OCI-LY7 (cell line): Measurements from ENCODE around the gene ITGB4. TPM values are rescaled to one million over a fixed set of nuclear protein-coding genes. Genes with fewer than 3 reads are reported as not detected.

ENCODE experiments used
- microRNA-seq: library from miRNA; unstranded; fragments of <30 nt; microRNA quantifications from one replicate; pipeline ENCODE4 v1.2.0, GENCODE V29; 2022; ENCODE audit warnings: borderline replicate concordance
- total RNA-seq, 2 experiments: library from RNA; depleted of rRNA in 1 of 2; stranded (reverse); fragments of >200 nt in 1 of 2; shearing (Covaris generic) in 1 of 2; gene quantifications; 2 replicates each; pipeline ENCODE4 v1.2.3, GENCODE V29; 2014 to 2022

Gene ITGB4
- total RNA-seq, 2 experiments from 2014 or later = 0.66 to 3.9 TPM

Small RNA genes within 50 kb of the gene (microRNA-seq; reads per million reads assigned to microRNA genes)
- gene MIR4738 = not detected

Other genes with a start within 250 kb of the ITGB4 start
- not detected in 2 replicates for gene CASKIN2, start 205.9 kb upstream of the ITGB4 start, total RNA-seq (2014; rRNA removed; shearing (Covaris generic))
- 0.24 and 1.0 TPM in 2 replicates for gene CASKIN2, start 205.9 kb upstream of the ITGB4 start, total RNA-seq (2022)
- 45.4 and 57.4 TPM in 2 replicates for gene TSEN54, start 204.9 kb upstream of the ITGB4 start, total RNA-seq (2014; rRNA removed; shearing (Covaris generic))
- 57.9 and 69.8 TPM in 2 replicates for gene TSEN54, start 204.9 kb upstream of the ITGB4 start, total RNA-seq (2022)
- 10.7 and 12.6 TPM in 2 replicates for gene LLGL2, start 195.8 kb upstream of the ITGB4 start, total RNA-seq (2014; rRNA removed; shearing (Covaris generic))
- 20.9 and 21.6 TPM in 2 replicates for gene LLGL2, start 195.8 kb upstream of the ITGB4 start, total RNA-seq (2022)
- 8.9 and 9.7 TPM in 2 replicates for gene MYO15B, start 133.7 kb upstream of the ITGB4 start, total RNA-seq (2014; rRNA removed; shearing (Covaris generic))
- gene MYO15B, start 133.7 kb upstream of the ITGB4 start, total RNA-seq (2022) = 17.7 and 19.2 TPM in 2 replicates
- gene SMIM5, start 88.0 kb upstream of the ITGB4 start, total RNA-seq (2014; rRNA removed; shearing (Covaris generic)) = 0.06 TPM in 1 of 2 replicates, not detected in the other
- not detected in 2 replicates for gene SMIM5, start 88.0 kb upstream of the ITGB4 start, total RNA-seq (2022)
- 90.0 and 91.9 TPM in 2 replicates for gene RECQL5, start 54.3 kb upstream of the ITGB4 start, total RNA-seq (2014; rRNA removed; shearing (Covaris generic))
- 133 and 139 TPM in 2 replicates for gene RECQL5, start 54.3 kb upstream of the ITGB4 start, total RNA-seq (2022)
- 122 and 127 TPM in 2 replicates for gene SAP30BP, start 54.1 kb upstream of the ITGB4 start, total RNA-seq (2014; rRNA removed; shearing (Covaris generic))
- gene SAP30BP, start 54.1 kb upstream of the ITGB4 start, total RNA-seq (2022) = 180 and 187 TPM in 2 replicates
- gene GALK1, start 43.7 kb downstream of the ITGB4 start, total RNA-seq (2014; rRNA removed; shearing (Covaris generic)) = 88.2 and 99.4 TPM in 2 replicates
- 74.8 and 76.5 TPM in 2 replicates for gene GALK1, start 43.7 kb downstream of the ITGB4 start, total RNA-seq (2022)
- 41.5 and 44.0 TPM in 2 replicates for gene UNK, start 63.3 kb downstream of the ITGB4 start, total RNA-seq (2014; rRNA removed; shearing (Covaris generic))
- 67.6 and 77.3 TPM in 2 replicates for gene UNK, start 63.3 kb downstream of the ITGB4 start, total RNA-seq (2022)
- gene UNC13D, start 122.9 kb downstream of the ITGB4 start, total RNA-seq (2014; rRNA removed; shearing (Covaris generic)) = 7.1 and 8.0 TPM in 2 replicates
- gene UNC13D, start 122.9 kb downstream of the ITGB4 start, total RNA-seq (2022) = 12.2 and 17.8 TPM in 2 replicates
- gene WBP2, start 133.9 kb downstream of the ITGB4 start, total RNA-seq (2014; rRNA removed; shearing (Covaris generic)) = 24.1 and 29.9 TPM in 2 replicates
- gene WBP2, start 133.9 kb downstream of the ITGB4 start, total RNA-seq (2022) = 117 and 123 TPM in 2 replicates
- gene TRIM47, start 157.1 kb downstream of the ITGB4 start, total RNA-seq (2014; rRNA removed; shearing (Covaris generic)) = 32.7 and 41.9 TPM in 2 replicates
- 21.6 and 25.9 TPM in 2 replicates for gene TRIM47, start 157.1 kb downstream of the ITGB4 start, total RNA-seq (2022)
- 45.0 and 54.2 TPM in 2 replicates for gene TRIM65, start 175.5 kb downstream of the ITGB4 start, total RNA-seq (2014; rRNA removed; shearing (Covaris generic))
- 60.4 and 62.9 TPM in 2 replicates for gene TRIM65, start 175.5 kb downstream of the ITGB4 start, total RNA-seq (2022)
- 91.9 and 112 TPM in 2 replicates for gene MRPL38, start 183.4 kb downstream of the ITGB4 start, total RNA-seq (2014; rRNA removed; shearing (Covaris generic))
- 175 and 198 TPM in 2 replicates for gene MRPL38, start 183.4 kb downstream of the ITGB4 start, total RNA-seq (2022)
- gene FBF1, start 219.6 kb downstream of the ITGB4 start, total RNA-seq (2014; rRNA removed; shearing (Covaris generic)) = 34.6 and 38.7 TPM in 2 replicates
- 47.8 and 47.9 TPM in 2 replicates for gene FBF1, start 219.6 kb downstream of the ITGB4 start, total RNA-seq (2022)